ENCODE data around the gene SNF8.

The SNF8 gene

DNA sequence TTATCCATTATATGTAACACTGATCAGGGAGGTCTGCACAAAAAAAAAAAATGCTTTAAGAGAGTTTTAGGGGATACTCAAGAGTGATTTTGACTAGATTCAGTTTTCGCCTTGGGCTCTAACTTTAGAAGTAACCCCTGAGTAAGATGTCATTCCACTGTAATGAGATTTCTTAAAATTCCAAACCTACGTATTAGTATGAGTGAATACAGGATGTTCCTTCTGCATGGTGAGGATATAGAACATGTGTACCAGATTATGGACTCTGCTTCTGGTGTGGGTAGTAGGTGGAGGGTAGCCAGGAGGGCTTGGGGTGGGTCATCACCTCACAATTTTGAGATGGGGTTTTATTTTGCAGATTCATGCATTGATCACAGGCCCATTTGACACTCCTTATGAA is 32.2 kb downstream of the SNF8 start:
- TF ChIP-seq ZNF274 (IDR thresholded peaks at IDR 0.05; ENCODE audit: low read depth, low read length) = no peak
- H3K4me3 ChIP-seq (ENCODE audit: low read length) = no peak overlapping the region

DNA sequence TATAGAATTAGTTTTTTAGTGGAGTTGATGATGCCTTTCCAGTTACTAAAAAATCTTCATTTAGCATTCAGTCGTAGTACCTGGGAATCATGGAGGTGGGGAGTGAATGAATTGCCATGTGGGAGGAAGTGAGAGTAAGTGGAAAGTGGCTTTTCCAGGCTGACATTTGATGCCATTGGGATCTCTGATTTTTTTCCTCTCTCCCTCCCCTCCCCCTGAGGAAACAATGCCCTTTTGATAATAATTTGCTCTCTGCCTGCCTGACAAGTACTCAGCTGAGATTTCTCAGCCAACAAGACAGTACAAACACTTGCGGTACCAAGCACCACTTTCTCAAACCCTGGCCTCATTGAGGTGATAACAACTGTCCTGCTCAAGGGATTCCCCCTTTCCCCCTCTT is 34.3 kb downstream of the SNF8 start:
- TF ChIP-seq ZNF274 (IDR thresholded peaks at IDR 0.05; ENCODE audit: low read depth, low read length) = no peak

DNA sequence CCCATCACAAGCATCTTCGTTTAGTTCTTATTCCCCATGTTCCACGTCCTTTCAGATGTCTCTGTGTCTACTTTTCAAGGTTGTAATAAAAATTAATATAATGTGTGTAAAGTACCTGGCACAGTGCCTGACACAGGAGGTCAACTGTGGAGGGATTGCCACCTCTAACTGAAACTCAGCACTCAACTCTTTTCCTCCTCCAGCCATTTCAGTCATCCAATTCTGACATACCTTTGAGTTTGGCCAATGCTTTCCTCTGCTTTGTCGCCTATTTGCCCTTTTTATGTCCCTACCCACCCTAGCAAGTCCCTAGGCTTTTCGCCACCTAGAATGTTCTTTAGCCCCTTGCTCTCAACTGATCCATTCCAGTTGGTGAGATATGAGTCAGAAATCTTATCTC is 34.9 kb downstream of the SNF8 start:
- H3K4me3 ChIP-seq (ENCODE audit: low read length) = peak overlapping the region; percentile 91
- no peak for TF ChIP-seq ZNF274 (IDR thresholded peaks at IDR 0.05; ENCODE audit: low read depth, low read length)

More for the DNA sequence above, 34.3 kb downstream of the SNF8 start:
- peak overlapping the region; percentile 91 for H3K4me3 ChIP-seq (ENCODE audit: low read length)

DNA sequence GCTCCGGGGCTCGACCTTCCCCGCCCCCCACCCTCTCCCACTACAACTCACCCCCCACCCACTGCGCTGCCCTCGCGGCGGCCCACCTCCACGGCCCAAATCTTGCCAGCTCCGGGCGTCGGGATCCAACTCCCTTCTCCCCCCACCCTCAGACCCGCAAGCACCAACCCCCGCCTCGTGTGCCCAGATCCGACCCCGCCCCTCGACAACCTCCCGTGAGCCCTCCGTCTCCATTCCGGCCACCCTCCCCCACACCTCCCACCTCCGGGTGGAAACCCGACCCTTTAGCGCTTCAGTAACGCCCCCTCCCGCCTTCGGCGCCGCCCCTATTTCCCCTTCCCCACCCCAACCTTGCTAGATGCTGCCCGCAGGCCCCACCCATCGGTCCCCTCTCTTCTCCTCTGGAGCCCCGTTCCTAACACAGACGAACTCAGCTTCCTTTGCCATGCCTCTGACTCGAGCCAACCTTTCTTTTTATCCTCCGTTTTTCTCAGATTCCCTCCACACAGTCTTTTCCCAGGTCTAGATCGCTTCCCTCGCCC is 35.7 kb downstream of the SNF8 start:
- H3K4me3 ChIP-seq (ENCODE audit: low read length) = peak overlapping the region; percentile 91
- TF ChIP-seq ZNF274 (IDR thresholded peaks at IDR 0.05; ENCODE audit: low read depth, low read length) = no peak

DNA sequence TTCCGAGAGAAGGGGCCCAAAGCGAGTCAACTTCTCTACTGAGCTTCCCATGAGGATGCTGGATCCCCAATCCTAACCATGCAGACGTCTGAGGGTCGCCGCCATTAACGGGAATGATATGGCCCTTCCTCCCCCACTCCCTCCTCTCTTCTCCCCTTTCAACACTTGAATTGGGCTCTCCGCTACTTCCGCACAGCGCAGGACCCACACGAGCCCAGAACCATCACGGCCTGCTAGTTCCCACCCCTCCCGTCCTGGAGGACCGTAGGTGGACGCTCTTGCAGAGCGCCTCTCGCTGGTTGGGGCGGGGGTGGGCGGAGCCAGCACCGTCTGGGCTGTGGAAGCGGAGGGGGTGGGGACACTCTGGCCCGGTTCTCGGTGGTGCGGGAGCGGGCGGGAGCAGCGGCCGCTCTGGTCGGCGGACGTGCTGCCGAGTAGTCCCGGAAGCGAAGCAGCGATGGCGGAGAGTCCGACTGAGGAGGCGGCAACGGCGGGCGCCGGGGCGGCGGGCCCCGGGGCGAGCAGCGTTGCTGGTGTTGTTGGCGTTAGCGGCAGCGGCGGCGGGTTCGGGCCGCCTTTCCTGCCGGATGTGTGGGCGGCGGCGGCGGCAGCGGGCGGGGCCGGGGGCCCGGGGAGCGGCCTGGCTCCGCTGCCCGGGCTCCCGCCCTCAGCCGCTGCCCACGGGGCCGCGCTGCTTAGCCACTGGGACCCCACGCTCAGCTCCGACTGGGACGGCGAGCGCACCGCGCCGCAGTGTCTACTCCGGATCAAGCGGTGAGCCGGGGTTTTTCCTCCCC is 36.4 kb downstream of the SNF8 start, which contains the start of gene UBE2Z:
Gene UBE2Z (plus strand): TSS at position 361 of the 797 bp plus-strand sequence. CDS start 97 bp downstream, at position 458.
- TF ChIP-seq ZNF274 (IDR thresholded peaks at IDR 0.05; ENCODE audit: low read depth, low read length) = no peak

DNA sequence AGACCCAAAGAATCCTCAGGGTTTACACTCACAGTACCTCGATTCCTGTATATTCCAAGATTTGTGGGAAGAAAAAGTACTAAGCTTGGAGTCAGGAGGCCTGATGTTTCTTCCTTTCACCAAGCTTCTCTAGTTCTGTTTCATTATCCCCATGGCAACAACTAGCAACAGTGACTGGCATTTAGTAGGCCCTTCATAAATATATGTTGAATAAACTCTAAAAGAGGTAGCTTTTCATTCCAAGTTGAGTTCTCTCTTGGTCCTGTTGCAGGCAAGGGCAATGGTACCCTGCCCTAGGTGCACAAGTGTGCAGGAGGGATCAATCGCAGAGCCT is 37.0 kb downstream of the SNF8 start:
- peak overlapping the region; percentile 91 for H3K4me3 ChIP-seq (ENCODE audit: low read length)
- no peak for TF ChIP-seq ZNF274 (IDR thresholded peaks at IDR 0.05; ENCODE audit: low read depth, low read length)

More for the DNA sequence above, 36.4 kb downstream of the SNF8 start, which contains the start of gene UBE2Z:
- peak within 1 kb of the TSS; percentile 91 for H3K4me3 ChIP-seq (ENCODE audit: low read length)

DNA sequence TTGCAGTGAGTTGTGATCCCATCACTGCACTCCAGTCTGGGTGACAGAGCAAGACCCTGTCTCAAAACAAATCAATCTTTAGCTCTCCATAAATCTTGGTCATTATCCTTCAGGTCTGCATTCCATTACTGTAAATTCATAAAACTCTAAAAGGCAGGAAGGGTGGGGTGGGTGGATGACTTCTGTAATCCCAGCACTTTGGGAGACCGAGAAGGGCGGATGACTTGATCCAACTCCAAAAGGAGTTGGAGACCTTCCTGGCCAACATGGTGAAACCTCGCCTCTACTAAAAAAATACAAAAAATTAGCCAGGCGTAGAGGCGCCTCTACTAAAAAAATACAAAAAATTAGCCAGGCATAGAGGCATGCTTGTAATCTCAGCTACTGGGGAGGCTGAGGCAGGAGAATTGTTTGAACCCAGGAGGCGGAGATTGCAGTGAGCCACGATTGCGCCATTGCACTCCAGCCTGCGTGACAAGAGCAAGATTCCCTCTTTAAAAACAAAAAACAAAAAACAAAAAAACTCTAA is 38.6 kb downstream of the SNF8 start:
- no peak for TF ChIP-seq ZNF274 (IDR thresholded peaks at IDR 0.05; ENCODE audit: low read depth, low read length)
- H3K4me3 ChIP-seq (ENCODE audit: low read length) = no peak overlapping the region

DNA sequence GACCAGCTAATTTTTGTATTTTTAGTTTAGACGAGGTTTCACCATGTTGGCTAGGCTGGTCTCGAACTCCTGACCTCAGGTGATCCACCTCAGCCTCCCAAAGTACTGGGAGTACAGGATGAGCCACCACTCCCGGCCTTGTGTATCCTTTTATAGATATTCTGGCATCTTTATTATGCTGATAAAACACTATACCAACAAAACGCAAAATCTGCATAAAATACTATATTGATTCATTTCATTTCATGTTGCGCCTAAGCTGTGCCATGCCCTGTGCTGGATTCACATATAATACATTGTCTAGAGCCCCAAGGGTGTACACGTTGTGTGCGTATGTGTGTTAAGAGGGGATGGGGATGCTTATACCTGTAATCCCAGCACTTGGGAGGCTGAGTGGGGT is 40.2 kb downstream of the SNF8 start:
- no peak for TF ChIP-seq ZNF274 (IDR thresholded peaks at IDR 0.05; ENCODE audit: low read depth, low read length)
- no peak overlapping the region for H3K4me3 ChIP-seq (ENCODE audit: low read length)

DNA sequence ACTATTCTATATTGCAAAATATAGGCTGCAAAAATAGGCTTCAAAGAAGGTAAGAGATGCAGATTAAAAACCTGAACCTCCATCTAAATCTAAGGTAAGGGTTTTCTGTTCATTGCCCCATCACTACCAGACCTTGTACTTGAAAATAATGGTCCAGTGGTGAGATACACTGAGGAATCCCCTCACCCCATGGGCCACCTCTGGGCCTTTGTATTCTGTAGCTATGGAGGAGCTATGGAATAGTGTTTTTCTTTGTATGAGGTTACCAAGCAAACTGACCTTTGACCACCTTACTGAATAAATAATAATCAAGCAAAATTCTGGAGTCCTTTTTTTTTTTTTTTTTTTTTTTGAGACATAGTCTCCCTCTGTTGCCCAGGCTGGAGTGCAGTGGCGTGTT is 41.2 kb downstream of the SNF8 start:
- TF ChIP-seq ZNF274 (IDR thresholded peaks at IDR 0.05; ENCODE audit: low read depth, low read length) = no peak
- H3K4me3 ChIP-seq (ENCODE audit: low read length) = no peak overlapping the region

DNA sequence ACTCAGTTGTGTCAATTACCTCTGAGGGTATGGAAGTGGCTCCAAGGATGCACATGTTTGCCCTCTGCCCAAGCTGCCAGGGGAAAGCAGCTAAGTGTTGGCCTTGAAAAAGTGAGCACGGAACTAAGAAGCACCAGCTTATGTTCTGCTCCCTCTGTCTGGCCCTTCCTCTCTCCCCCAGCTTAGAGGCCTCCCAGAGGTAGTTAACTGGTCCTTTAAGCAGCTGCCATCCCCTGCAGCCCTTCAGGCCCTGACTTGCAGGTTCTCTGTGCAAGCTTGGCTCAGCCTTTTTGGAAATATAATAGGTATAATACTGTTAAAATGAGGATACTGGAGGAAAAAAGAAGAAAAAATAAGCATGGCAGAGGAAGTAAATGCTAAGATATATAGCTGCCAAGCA is 43.4 kb downstream of the SNF8 start:
- TF ChIP-seq ZNF274 (IDR thresholded peaks at IDR 0.05; ENCODE audit: low read depth, low read length) = no peak
- no peak overlapping the region for H3K4me3 ChIP-seq (ENCODE audit: low read length)

DNA sequence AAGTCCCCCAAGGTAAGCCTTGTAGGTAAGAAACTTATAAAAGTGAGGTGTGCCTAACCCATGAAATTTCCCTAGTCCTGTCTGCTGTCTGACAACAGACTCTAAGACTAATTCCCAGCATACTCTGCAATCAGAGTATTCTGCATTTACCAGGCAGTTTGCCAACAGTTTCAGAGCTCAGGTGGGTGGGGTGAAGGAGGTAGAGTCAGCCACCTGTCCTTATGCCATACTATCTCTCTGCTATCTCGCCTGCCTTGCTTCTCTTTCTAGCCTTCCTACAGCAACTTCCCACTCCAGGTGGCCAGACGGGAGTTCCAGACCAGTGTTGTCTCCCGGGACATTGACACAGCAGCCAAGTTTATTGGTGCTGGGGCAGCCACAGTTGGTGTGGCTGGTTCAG is 49.8 kb downstream of the SNF8 start:
- H3K4me3 ChIP-seq (ENCODE audit: low read length) = no peak overlapping the region
- no peak for TF ChIP-seq ZNF274 (IDR thresholded peaks at IDR 0.05; ENCODE audit: low read depth, low read length)

DNA sequence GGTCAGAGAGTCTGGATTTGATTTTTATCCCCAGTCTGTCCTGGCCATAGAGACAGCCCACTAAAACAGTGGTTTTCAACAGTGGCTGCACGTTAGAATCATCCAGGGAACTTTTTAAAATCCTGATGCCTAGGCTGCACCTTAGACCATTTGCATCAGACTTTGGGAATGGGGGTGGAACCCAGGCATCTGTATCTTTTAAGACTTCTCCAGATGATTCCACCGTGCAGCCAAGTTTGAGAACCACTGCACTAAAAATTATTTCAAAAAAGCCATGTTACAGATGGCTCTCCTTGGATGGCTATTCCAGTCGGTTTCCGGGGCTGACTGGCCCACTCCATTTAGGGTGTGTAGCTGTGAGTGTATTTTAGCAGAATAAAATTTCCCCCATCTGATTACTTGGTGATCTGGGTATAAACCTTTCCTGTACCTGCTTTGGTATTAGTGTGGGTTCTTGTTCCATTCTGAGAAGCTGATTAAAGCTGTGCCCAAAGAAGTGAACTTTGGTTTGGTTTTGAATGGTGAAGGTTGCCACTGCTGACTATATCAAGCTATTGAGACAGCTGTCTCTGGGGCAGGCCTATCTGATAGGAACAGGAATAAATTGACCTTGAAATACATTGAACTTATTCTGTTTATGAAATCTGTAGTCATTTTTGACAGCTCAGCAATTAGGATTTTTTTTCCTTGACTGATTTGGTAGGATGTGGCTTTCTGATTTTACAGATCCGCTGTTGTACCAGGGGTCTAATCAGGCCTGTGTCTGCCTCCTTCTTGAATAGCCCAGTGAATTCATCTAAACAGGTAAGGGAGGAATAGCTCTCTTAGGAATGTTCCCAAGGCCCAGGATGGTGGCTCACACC is 50.8 kb downstream of the SNF8 start:
- TF ChIP-seq ZNF274 (IDR thresholded peaks at IDR 0.05; ENCODE audit: low read depth, low read length) = no peak
- peak overlapping the region; percentile 89 for H3K4me3 ChIP-seq (ENCODE audit: low read length)

DNA sequence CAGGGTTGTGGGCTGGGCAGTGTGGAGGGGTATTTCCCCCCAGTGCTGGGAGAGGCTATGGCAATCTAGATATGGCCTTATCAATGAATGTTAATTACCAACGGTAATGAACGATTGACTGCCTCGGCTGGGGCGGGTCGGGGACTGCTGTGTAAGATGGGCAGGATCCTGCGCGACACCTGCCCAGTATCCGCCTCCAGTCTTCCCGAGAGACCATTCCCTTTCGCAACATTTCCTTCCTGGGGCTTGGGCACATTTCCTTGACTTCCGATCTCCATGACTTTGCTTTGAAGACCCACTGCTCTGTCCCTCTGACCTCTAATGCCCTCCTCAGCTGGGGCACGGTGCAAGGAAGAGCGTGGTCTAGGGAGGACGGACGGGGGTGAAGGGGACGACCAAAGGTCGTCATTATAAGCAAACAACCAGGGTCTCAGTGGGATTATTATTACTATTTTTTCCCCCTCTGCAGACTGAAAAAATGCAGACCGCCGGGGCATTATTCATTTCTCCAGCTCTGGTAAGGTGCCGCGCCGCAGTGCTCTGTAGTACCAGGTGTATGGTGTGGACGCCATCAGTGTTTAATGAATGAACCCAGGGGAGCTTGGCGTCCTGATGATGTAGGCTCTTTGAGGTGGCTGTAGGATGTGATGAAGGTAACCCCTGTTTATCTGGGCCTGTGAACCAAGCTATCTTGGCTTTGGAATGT is 51.5 kb downstream of the SNF8 start:
- no peak for TF ChIP-seq ZNF274 (IDR thresholded peaks at IDR 0.05; ENCODE audit: low read depth, low read length)
- H3K4me3 ChIP-seq (ENCODE audit: low read length) = peak overlapping the region; percentile 89

DNA sequence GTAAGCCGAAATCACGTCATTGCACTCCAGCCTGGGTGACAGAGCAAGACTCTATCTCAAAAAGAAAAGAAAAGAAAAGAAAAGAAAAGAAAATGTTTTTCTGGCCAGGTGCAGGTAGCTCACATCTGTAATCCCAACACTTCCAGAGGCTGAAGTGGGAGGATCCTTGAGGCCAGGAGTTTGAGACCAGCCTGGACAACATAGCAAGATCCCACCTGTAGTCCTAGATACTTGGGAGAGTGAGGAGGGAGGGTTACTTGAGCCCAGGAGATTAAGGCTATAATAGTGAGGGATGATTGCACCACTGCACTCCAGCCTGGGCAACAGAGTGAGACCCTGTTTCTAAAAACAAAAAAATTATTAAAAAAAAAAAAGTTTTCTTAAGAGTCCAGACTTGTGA is 54.6 kb downstream of the SNF8 start:
- TF ChIP-seq ZNF274 (IDR thresholded peaks at IDR 0.05; ENCODE audit: low read depth, low read length) = no peak
- no peak overlapping the region for H3K4me3 ChIP-seq (ENCODE audit: low read length)

Data from GM08714 (cell line).